OCI-LY1 (cell line): ENCODE results near the gene ARID3B.

ENCODE experiments used
- H2AFZ ChIP-seq: fragments of 200-600 bp; sonication (generic), shearing (Covaris generic); 2 replicates; pipeline ENCODE4 v1.6.0; 2014; ENCODE audit warnings: antibody characterized with exemption, mild to moderate bottlenecking, low read length
- H3F3A ChIP-seq: fragments of 200-600 bp; sonication (generic), shearing (Covaris generic); 2 replicates; pipeline ENCODE4 v1.6.0; 2014; ENCODE audit warnings: mild to moderate bottlenecking, antibody characterized with exemption, low read length, moderate library complexity; ENCODE audit not compliant: insufficient read depth
- H3K27ac ChIP-seq: fragments of 200-600 bp; sonication (generic); 2 replicates; pipeline ENCODE4 v1.5.1; 2014; ENCODE audit warnings: low read length, mixed run types, mild to moderate bottlenecking, low read depth; ENCODE audit not compliant: poor library complexity, severe bottlenecking
- H3K27me3 ChIP-seq: fragments of 200-600 bp; sonication (generic); 2 replicates; pipeline ENCODE4 v1.6.0; 2014; ENCODE audit warnings: antibody characterized with exemption, mild to moderate bottlenecking, low read length, moderate library complexity; ENCODE audit not compliant: insufficient read depth
- H3K36me3 ChIP-seq: fragments of 200-600 bp; sonication (generic); 2 replicates; pipeline ENCODE4 v1.6.1; 2014; ENCODE audit warnings: mild to moderate bottlenecking, antibody characterized with exemption, low read length, moderate library complexity, mixed read lengths; ENCODE audit not compliant: insufficient read depth
- H3K4me1 ChIP-seq: fragments of 200-600 bp; sonication (generic); 2 replicates; pipeline ENCODE4 v1.5.1; 2014; ENCODE audit warnings: mild to moderate bottlenecking, low read length, moderate library complexity; ENCODE audit not compliant: insufficient read depth, severe bottlenecking
- H3K4me2 ChIP-seq: fragments of 200-600 bp; sonication (generic), shearing (Covaris generic); 2 replicates; pipeline ENCODE4 v1.6.1; 2014; ENCODE audit warnings: low read length
- H3K4me3 ChIP-seq: fragments of 200-600 bp; sonication (generic); 2 replicates; pipeline ENCODE4 v1.5.1; 2014; ENCODE audit warnings: low read length, low read depth, mild to moderate bottlenecking, mixed read lengths; ENCODE audit not compliant: poor library complexity, severe bottlenecking
- H3K79me2 ChIP-seq: fragments of 200-600 bp; shearing (Covaris generic); 2 replicates; pipeline ENCODE4 v1.6.1; 2016; ENCODE audit warnings: mixed run types, low read length, mixed read lengths; ENCODE audit not compliant: insufficient read depth
- H3K9ac ChIP-seq: fragments of 200-600 bp; sonication (generic), shearing (Covaris generic); 2 replicates; pipeline ENCODE4 v1.6.1; 2014; ENCODE audit warnings: mild to moderate bottlenecking, low read length, mixed read lengths
- H3K9me2 ChIP-seq: fragments of 200-600 bp; sonication (generic), shearing (Covaris generic); 2 replicates; pipeline ENCODE4 v1.6.1; 2014; ENCODE audit warnings: low read depth, mild to moderate bottlenecking, low read length, mixed read lengths
- H3K9me3 ChIP-seq: fragments of 200-600 bp; shearing (Covaris generic); 2 replicates; pipeline ENCODE4 v1.6.1; 2014; ENCODE audit warnings: low read length, mixed read lengths
- H4K20me1 ChIP-seq: fragments of 200-600 bp; sonication (generic), shearing (Covaris generic); 2 replicates; pipeline ENCODE4 v1.6.0; 2016; ENCODE audit warnings: mild to moderate bottlenecking, low read length; ENCODE audit not compliant: insufficient read depth
- EZH2 ChIP-seq: fragments of 200-600 bp; sonication (generic), shearing (Covaris generic); IDR thresholded peaks from 2 replicates; pipeline ENCODE4 v1.8.0; 2017; ENCODE audit warnings: borderline replicate concordance, mixed run types, mild to moderate bottlenecking, antibody characterized with exemption, low read length, moderate library complexity, mixed read lengths
- TF ChIP-seq, protein P1 (sequence below): fragments of 200-600 bp; sonication (generic), shearing (Covaris generic); IDR thresholded peaks from 2 replicates; pipeline ENCODE4 v1.5.1; 2017; ENCODE audit warnings: mild to moderate bottlenecking, antibody characterized with exemption, low read length, moderate library complexity, mixed read lengths

Gene ARID3B

DNA sequence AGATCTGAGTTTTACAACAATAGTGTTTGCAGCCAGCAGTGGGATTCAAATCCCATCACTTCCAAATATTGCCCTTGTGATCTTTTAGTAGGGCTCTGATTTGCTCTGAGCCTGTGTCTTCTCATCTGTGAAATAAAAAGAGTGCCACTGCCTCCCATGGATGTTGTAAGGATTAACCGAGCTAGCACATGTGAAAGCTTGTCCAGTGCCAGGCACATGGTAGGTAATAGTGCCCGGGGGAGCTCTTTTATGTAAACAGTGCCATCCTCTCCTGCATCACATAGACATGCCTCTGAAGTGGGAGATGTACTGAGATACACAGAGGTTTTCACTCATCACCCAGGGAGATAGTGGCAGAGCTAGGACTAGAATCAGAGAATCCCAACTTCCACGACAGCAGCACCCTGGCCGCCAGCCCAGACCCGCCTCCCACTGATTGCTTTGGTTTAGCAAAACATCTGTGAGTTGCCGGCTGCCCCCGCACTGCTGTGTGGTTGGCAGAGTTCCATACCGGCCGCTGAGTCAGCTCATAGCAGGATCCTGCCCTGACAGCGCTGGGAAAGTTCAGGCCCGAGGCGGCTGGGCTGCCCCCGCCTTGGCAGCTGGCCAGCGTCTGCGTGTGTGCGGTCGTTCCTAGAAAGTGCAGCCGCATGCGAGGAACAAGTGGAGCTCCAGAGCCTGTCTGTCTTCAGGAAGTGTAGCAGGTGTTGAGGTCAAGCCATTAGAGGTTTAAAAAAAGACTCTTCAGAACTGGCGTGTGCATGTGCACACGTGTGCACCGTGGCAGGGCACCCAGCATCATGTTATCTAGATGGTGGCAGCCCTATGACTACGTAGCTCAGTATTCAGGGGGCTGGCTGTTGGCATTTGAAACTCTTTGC lies 5.0 kb downstream of the ARID3B start:
- Histone ChIP-seq H3K4me3 (no peak overlapping the region), H3K4me1 (peaks cover 20% of the 10 kb centered on the region), H3K9ac (no peak overlapping the region), H3K27ac (no peak overlapping the region), H3K79me2 (no peaks in the 10 kb centered on the region), H3K27me3 (no peaks in the 10 kb centered on the region), H3F3A (peaks cover 6% of the 10 kb centered on the region; the same call in 1 of the 2 replicates), H3K9me2 (no peaks in the 10 kb centered on the region), H3K9me3 (no peaks in the 10 kb centered on the region), H3K36me3 (no peaks in the 10 kb centered on the region), H2AFZ (no peak overlapping the region), H3K4me2 (no peak overlapping the region), H4K20me1 (no peaks in the 10 kb centered on the region)
- TF ChIP-seq EZH2 = no peak
- TF ChIP-seq, protein P1, sequence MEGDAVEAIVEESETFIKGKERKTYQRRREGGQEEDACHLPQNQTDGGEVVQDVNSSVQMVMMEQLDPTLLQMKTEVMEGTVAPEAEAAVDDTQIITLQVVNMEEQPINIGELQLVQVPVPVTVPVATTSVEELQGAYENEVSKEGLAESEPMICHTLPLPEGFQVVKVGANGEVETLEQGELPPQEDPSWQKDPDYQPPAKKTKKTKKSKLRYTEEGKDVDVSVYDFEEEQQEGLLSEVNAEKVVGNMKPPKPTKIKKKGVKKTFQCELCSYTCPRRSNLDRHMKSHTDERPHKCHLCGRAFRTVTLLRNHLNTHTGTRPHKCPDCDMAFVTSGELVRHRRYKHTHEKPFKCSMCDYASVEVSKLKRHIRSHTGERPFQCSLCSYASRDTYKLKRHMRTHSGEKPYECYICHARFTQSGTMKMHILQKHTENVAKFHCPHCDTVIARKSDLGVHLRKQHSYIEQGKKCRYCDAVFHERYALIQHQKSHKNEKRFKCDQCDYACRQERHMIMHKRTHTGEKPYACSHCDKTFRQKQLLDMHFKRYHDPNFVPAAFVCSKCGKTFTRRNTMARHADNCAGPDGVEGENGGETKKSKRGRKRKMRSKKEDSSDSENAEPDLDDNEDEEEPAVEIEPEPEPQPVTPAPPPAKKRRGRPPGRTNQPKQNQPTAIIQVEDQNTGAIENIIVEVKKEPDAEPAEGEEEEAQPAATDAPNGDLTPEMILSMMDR = no peak

DNA sequence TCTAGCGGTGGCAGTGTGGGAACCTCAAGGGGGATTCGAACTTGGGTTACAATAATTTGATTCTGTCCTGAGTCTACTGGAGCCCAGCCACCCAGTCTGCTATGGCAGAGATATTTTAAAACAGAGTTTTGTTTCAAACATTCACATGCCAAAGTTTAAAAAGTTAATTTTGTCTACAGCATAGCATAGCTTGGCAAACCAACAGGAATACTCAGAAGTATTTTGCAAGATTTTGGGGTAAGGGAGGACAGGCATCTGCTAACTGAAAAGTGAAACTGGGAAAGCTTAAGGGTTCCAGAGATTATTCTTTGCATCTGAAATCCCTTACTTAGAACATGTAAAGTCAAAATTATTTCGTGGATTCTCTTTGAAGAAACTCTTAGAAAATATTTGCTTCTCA lies 6.6 kb downstream of the ARID3B start:
- H3K4me3 ChIP-seq = no peak overlapping the region
- H3F3A ChIP-seq = 0 out of 2 replicates have a peak, but pooled peaks cover 3% of the 10 kb centered on the region
- no peak overlapping the region for H3K27ac ChIP-seq
- no peaks in the 10 kb centered on the region for H3K79me2 ChIP-seq
- peaks cover 3% of the 10 kb centered on the region; the same call in 1 of the 2 replicates for H3K36me3 ChIP-seq
- TF ChIP-seq EZH2 = no peak
- no peaks in the 10 kb centered on the region for H3K27me3 ChIP-seq
- H4K20me1 ChIP-seq = no peaks in the 10 kb centered on the region
- H3K4me1 ChIP-seq = peaks cover 6% of the 10 kb centered on the region
- H3K9me3 ChIP-seq = no peaks in the 10 kb centered on the region
- H3K9ac ChIP-seq = no peak overlapping the region
- H2AFZ ChIP-seq = no peak overlapping the region
- H3K4me2 ChIP-seq = no peak overlapping the region
- no peaks in the 10 kb centered on the region for H3K9me2 ChIP-seq

DNA sequence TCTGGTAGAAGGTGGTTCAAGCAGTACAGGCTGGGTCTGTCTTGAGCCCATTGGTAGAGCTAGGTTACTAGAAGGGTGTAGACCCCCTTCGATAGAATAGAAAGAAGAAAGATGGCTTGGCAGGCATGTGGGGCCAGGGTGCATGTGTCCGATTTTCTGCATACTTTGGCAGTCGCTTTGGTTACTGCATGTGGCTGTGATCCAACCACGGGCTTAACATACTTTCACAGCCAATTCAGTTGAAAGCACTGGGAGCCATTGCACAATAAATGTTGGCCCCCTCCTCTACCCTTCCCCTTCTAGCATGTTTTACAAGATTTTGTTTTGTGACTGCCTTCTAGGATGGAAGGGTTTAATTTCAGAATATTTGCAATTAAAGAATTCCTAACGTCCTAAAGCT lies 7.2 kb downstream of the ARID3B start:
- H4K20me1 ChIP-seq = no peaks in the 10 kb centered on the region
- TF ChIP-seq, protein P1 = no peak
- no peak for TF ChIP-seq EZH2

More for the DNA sequence above, 7.2 kb downstream of the ARID3B start:
- H3K4me2 ChIP-seq = no peak overlapping the region
- H3K4me3 ChIP-seq = no peak overlapping the region
- H3F3A ChIP-seq = 0 out of 2 replicates have a peak, but pooled peaks cover 3% of the 10 kb centered on the region
- no peaks in the 10 kb centered on the region for H3K27me3 ChIP-seq
- H3K9me3 ChIP-seq = no peaks in the 10 kb centered on the region
- no peak overlapping the region for H3K27ac ChIP-seq
- peaks cover 5% of the 10 kb centered on the region for H3K4me1 ChIP-seq
- H2AFZ ChIP-seq = no peak overlapping the region
- no peaks in the 10 kb centered on the region for H3K79me2 ChIP-seq
- H3K9me2 ChIP-seq = no peaks in the 10 kb centered on the region
- H3K36me3 ChIP-seq = peaks cover 9% of the 10 kb centered on the region; the same call in 1 of the 2 replicates
- no peak overlapping the region for H3K9ac ChIP-seq
